GM19452 (cell line): ENCODE measurements around the gene GREB1.

Experiments
- ATAC-seq: cut with Tn5 transposase; IDR thresholded peaks from one replicate; pipeline ENCODE4 v1.9.1; 2021; ENCODE audit not compliant: unreplicated experiment

Gene GREB1

GRCh38 chr2:11508279-11508678 lies 25.6 kb upstream of the GREB1 start:
- ATAC-seq = no peak

- no peak for ATAC-seq
Measured at GRCh38 chr2:11509657-11510360, 24.0 kb upstream of the GREB1 start.

GRCh38 chr2:11512431-11512830 lies 21.4 kb upstream of the GREB1 start:
- ATAC-seq = no peak

- ATAC-seq = no peak
Measured at GRCh38 chr2:11513319-11513718, 20.5 kb upstream of the GREB1 start.

- ATAC-seq = no peak
Measured at GRCh38 chr2:11514081-11514730, 19.6 kb upstream of the GREB1 start.

- no peak for ATAC-seq
Measured at GRCh38 chr2:11514904-11515303, 18.9 kb upstream of the GREB1 start.

- no peak for ATAC-seq
Measured at GRCh38 chr2:11515490-11515981, 18.3 kb upstream of the GREB1 start.

GRCh38 chr2:11516984-11517648 lies 16.7 kb upstream of the GREB1 start:
- no peak for ATAC-seq

- ATAC-seq = no peak
Measured at GRCh38 chr2:11517906-11518305, 15.9 kb upstream of the GREB1 start.

- ATAC-seq = no peak
Measured at GRCh38 chr2:11520092-11520693, 13.7 kb upstream of the GREB1 start.

GRCh38 chr2:11521775-11522174 lies 12.1 kb upstream of the GREB1 start:
- no peak for ATAC-seq

GRCh38 chr2:11524470-11524869 lies 9.4 kb upstream of the GREB1 start:
- no peak for ATAC-seq

- no peak for ATAC-seq
Measured at GRCh38 chr2:11525762-11526161, 8.1 kb upstream of the GREB1 start.

GRCh38 chr2:11527001-11527400 lies 6.8 kb upstream of the GREB1 start:
- ATAC-seq = no peak

GRCh38 chr2:11528228-11528627 lies 5.6 kb upstream of the GREB1 start:
- no peak for ATAC-seq

- ATAC-seq = no peak
Measured at GRCh38 chr2:11530864-11531465, 2.9 kb upstream of the GREB1 start.

- no peak for ATAC-seq
Measured at GRCh38 chr2:11532416-11533055, 1.3 kb upstream of the GREB1 start.

GRCh38 chr2:11534071-11534745 lies 363 bp downstream of the GREB1 start:
- ATAC-seq = no peak

- no peak for ATAC-seq
Measured at GRCh38 chr2:11534746-11535484, 1.1 kb downstream of the GREB1 start.
